Myocyte (in vitro differentiated cells): ENCODE data around the gene LASP1NB.
"Not testable (repeated sequence)": the region's sequence is repeated elsewhere in the genome, so short reads cannot be mapped to it uniquely, and the experiment has no call there.

Experiments used
- DNase-seq: peaks from one replicate; pipeline ENCODE4 v3.0.0-alpha.2; 2012; ENCODE audit warnings: low read depth

The LASP1NB gene

DNA sequence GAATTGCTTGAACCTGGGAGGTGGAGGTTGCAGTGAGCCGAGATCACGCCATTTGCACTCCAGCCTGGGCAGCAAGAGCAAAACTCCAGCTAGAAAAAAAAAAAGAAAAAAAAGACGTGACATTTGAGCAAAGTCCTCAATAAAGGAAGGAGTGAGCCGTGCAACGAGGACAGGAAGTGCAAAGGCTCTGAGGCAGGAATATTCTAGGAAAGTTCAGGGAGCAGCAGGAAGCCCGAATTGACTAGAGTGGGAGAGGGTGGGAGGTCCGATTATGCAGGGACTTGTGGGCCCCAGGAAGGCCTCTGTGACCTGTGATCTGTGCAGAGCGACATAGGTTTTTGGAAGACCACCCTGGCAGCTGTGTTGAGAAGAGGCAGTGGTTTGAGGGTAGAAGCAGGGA, 8.6 kb upstream of the LASP1NB start:
- DNase-seq = no peak

DNA sequence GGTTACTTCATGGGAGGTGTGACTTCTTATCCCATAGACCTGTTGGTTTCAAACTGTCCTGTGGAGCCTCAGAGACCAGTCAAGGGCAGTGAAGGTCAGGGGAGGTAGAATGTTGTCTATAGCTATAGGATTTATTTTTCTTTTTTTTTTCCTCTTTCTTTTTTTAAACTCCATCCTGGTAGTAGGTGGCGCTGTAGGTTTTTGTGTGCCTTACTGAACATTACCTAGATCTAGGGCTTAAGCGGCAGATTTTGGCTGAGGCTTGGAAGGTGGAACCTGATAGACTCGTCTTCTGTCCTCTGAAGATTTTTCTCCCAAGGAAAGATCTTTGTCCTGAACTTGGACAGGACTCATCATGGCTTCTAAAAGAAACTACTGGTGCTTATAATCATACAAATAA, 8.2 kb upstream of the LASP1NB start:
- DNase-seq = no peak

DNA sequence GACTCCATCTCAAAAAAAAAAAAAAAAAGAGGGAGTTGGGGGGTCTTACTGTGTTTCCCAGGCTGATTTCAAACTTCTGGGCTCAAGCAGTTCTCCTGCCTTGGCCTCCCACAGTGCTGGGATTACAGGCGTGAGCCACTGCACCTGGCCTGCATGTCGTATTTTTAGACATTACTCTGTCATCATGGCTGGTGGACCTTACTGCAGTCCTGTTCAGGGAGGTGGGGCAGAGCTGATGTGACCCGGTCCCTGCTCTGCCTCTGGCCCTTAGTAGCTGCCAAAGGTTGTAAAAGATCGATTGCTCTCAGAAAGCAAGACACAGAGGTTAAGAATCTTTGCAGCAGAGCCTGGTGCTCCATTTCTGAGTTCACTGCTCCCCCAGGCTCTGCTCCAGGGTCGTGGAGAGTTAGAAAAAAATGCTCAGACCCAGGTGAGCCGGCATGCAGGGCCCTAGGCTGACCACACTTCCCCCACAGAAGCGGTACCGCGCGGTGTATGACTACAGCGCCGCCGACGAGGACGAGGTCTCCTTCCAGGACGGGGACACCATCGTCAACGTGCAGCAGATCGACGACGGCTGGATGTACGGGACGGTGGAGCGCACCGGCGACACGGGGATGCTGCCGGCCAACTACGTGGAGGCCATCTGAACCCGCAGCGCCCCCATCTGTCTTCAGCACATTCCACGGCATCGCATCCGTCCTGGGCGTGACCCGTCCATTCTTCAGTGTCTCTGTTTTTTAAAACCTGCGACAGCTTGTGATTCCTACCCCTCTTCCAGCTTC, 7.1 kb upstream of the LASP1NB start:
- DNase-seq = peak; percentile 43

DNA sequence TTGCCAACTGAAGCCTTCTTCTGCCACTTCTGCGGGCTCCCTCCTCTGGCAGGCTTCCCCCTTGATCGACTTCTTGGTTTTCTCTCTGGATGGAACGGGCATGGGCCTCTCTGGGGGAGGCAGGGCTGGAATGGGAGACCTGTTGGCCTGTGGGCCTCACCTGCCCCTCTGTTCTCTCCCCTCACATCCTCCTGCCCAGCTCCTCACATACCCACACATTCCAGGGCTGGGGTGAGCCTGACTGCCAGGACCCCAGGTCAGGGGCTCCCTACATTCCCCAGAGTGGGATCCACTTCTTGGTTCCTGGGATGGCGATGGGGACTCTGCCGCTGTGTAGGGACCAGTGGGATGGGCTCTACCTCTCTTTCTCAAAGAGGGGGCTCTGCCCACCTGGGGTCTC, 6.5 kb upstream of the LASP1NB start:
- no peak for DNase-seq

DNA sequence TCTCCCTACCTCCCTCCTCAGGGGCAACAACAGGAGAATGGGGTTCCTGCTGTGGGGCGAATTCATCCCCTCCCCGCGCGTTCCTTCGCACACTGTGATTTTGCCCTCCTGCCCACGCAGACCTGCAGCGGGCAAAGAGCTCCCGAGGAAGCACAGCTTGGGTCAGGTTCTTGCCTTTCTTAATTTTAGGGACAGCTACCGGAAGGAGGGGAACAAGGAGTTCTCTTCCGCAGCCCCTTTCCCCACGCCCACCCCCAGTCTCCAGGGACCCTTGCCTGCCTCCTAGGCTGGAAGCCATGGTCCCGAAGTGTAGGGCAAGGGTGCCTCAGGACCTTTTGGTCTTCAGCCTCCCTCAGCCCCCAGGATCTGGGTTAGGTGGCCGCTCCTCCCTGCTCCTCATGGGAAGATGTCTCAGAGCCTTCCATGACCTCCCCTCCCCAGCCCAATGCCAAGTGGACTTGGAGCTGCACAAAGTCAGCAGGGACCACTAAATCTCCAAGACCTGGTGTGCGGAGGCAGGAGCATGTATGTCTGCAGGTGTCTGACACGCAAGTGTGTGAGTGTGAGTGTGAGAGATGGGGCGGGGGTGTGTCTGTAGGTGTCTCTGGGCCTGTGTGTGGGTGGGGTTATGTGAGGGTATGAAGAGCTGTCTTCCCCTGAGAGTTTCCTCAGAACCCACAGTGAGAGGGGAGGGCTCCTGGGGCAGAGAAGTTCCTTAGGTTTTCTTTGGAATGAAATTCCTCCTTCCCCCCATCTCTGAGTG, 5.9 kb upstream of the LASP1NB start:
- no peak for DNase-seq

DNA sequence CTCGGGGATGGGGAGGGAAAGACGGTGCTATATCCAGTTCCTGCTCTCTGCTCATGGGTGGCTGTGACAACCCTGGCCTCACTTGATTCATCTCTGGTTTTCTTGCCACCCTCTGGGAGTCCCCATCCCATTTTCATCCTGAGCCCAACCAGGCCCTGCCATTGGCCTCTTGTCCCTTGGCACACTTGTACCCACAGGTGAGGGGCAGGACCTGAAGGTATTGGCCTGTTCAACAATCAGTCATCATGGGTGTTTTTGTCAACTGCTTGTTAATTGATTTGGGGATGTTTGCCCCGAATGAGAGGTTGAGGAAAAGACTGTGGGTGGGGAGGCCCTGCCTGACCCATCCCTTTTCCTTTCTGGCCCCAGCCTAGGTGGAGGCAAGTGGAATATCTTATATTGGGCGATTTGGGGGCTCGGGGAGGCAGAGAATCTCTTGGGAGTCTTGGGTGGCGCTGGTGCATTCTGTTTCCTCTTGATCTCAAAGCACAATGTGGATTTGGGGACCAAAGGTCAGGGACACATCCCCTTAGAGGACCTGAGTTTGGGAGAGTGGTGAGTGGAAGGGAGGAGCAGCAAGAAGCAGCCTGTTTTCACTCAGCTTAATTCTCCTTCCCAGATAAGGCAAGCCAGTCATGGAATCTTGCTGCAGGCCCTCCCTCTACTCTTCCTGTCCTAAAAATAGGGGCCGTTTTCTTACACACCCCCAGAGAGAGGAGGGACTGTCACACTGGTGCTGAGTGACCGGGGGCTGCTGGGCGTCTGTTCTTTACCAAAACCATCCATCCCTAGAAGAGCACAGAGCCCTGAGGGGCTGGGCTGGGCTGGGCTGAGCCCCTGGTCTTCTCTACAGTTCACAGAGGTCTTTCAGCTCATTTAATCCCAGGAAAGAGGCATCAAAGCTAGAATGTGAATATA, 4.8 kb upstream of the LASP1NB start:
- no peak for DNase-seq

DNA sequence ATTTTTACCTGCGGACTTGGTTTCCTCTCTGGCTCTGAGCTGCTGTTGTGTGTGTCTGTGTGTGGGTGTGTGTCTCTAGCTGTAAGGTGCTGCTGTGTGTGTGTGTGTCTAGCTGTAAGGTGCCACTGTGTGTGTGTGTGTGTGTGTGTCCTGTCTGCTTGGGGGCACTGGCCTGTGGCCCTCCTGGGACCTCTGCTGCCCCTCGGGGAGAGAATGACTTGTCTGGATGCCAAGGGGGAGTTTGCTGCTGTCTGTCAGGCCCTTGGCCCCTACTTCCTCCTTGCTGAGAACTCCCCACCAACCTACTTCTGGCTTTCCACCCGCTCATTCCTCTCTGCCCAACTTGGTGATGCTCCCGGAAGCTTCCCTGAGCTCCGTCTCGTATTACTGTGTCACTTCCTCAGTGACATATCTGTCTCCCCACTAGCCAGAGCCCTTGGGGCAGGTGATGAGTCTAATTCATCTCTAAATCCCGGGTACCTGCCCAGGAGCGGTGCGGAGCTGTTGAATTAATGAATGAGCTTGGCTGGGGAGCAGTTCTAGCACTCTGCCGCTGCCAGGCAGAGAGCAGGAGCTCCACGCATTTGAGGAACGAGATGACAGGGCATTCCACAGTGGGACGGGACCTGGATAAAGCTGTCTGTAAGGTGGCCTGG, 3.5 kb upstream of the LASP1NB start:
- DNase-seq = peak; percentile 51

DNA sequence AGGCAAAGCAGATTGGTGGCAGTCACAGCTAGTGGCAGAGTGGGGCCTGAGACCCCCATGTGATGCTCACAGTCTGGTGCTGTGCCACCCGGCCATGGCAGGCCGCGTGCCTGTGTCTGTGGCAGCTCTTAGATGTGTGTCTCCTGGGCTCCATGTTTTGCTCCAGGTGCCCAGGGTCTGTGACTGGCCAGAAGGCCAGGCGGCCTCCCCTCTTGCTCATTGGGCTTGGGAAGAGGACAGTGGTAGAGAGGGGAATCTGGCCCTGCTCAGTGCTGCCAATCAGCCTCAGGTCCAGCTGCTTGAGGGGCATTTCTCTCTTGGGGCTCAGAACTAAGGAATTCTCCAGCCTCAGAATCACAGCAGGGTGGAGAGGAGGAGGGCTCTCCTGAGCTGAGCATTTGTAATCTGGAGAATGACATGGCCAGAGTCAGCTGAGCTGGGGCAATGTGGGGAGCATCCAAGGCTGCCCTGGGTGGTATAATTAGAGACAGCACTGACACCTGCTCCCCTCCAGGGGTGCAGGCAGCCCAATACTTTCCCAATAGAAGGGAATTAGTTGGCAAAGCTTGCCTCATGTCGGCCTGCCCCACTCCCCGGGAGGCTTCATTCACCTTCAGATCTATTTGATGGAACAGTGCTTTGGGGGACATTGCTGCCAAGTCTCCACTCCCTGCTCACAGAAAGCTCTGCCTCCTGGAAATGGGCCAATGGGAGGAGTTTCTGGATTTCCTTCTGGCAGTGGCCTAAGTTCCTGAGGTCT, 2.7 kb upstream of the LASP1NB start:
- peak; percentile 86 for DNase-seq

DNA sequence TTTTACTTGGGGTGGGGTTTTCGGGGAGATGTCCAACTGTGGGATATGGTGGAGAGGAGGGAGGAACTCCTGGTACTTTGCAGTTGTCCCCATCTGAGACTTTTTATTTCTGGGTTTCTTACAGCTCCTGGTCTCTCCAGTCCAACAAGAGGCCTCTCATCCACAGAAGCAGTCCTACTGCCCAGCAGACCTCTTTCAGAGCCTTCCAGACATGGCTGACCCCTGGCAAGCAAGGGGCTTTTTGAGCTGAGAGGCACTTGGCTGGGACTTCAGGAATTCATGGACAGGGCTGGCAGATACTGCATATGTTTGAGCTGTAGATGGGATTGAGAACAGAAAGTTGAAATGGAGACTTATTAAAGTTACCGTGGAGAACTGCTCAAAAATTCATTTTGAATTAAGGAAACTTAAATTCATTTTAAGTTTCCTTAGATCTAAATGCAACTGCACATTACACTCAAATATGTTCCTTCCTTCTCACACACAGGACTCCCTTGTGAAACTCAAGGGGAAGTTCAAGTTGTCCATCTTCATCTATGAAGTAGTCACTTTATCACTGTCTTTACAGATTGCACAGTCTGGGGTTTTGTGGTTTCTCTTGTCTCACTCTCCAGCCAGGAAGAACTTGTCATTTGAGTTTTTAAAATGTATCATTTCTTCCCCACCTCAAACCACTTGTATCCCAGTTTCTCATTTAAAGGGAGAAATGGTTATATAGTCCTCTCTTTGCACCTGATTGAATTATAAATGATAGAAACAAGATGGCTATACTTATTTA, 1.1 kb downstream of the LASP1NB start:
- no peak for DNase-seq

DNA sequence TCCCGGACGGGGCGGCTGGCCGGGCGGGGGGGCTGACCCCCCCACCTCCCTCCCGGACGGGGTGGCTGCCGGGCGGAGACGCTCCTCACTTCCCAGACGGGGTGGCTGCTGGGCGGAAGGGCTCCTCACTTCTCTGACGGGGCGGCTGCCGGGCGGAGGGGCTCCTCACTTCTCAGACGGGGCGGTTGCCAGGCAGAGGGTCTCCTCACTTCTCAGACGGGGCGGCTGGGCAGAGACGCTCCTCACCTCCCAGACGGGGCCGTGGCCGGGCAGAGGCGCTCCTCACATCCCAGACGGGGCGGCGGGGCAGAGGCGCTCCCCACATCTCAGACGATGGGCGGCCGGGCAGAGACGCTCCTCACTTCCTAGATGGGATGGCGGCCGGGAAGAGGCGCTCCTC, 5.4 kb downstream of the LASP1NB start:
- DNase-seq = not testable (repeated sequence)

DNA sequence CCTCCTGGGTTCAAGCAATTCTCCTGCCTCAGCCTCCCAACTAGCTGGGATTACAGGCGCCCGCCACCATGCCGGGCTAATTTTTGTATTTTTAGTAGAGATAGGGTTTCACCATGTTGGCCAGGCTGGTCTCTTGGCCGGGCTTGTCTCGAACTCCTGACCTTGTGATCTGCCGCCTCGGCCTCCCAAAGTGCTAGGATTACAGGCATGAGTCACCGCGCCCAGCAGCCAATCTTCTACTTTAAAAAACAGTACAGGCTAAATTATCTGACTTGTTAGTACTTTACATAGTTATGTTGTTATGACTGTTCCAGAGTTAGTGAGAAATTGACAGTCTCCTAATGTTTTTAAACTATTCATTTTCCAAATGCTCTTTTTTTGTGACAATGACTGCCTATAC, 8.5 kb downstream of the LASP1NB start:
- DNase-seq = peak; percentile 22

DNA sequence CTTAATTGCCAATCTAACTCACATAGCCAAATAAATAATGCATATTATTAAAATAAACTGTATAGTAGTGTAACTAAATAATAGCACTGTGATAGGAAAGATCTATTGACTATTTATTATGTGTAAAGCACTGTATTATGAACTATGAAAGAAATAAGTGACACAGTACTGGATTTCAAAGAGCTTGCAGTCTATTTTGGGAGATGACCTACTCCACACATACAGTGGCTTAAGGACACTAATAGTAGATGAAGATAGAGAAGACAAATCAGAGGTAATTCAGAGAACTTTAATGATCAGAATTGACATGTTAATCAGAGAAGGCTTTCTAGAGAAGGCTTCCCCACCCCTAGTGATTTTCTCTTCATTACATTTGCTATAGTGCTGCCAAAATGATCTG, 14.6 kb downstream of the LASP1NB start:
- DNase-seq = peak; percentile 33

DNA sequence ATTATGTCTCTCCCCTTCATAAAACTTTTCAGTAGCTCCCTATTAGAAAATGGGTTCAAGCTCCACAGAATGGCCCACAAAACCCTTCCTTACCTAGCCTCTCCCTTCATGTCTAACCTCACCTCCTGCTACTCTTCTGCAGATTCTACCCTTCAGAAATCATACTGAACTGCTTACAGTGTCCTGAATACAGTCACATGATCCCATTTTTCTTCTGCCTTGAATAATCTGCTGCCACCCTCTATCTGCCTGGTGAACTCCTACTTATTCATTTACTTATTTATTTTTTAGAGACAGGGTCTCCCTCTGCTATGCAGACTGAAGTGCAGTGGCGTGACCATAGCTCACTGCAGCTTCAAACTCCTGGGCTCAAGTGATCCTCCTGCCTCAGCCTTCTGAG, 15.0 kb downstream of the LASP1NB start:
- no peak for DNase-seq

DNA sequence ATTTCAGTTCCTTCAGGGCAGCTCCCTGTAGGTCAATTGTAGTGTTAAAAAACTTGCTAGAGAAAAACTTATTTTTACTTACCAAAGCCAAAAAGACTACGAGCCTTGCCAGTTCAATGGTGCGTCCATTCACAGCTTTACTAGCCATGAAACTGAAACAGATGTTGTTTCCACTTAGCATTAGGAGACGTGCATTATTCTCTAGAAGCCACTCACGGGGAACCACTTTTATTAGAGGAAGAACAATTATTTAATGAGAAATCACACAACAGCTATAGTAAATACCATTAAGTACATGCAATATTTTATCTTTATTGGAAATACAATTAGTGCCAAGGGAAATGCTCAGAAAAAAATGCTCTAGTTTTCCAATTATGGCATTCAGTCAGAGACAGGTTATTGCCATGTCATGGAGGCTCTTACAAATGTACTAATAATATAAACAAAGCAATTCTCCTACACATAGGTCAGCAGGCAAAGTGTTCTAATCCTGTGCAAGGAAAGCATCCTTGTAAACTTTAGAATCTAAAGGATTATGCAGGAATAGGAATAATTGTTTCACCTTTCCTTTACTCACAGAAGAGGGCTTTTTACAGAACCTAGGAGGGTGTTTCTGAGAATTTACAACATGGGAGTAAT, 17.4 kb downstream of the LASP1NB start:
- no peak for DNase-seq

DNA sequence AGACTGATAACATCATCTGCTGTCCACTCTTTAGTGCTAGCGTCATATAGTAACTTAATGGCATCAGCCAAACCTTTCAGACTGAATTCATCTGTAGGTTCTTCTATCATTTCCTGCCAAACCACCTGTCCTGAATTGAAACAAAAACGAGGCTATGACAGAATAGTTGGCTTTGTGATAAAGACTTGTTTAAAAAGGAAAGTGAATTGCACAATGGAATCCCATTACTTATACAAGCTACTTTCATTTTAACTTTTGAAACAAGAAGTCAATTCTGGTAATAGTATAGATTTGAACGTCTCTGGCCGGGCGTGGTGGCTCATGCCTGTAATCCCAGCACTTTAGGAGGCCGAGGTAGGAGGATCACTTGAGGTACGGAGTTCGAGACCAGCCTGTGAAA, 18.2 kb downstream of the LASP1NB start:
- DNase-seq = no peak

DNA sequence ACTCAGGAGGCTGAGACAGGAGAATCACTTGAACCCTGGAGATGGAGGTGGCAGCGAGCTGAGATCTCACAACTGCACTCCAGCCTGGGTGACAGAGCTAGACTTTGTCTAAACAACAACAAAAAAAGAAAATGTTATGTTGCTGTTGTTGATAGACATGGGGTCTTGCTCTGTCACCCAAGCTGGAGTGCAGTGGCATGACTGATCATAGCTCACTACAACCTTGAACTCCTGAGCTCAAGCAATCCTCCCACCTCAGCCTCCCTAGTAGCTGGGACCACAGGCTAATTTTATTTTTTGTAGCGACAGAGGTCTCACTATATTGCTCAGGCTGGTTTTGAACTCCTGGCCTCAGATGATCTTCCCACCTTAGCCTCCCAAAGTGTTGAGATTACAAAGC, 21.8 kb downstream of the LASP1NB start:
- DNase-seq = no peak

DNA sequence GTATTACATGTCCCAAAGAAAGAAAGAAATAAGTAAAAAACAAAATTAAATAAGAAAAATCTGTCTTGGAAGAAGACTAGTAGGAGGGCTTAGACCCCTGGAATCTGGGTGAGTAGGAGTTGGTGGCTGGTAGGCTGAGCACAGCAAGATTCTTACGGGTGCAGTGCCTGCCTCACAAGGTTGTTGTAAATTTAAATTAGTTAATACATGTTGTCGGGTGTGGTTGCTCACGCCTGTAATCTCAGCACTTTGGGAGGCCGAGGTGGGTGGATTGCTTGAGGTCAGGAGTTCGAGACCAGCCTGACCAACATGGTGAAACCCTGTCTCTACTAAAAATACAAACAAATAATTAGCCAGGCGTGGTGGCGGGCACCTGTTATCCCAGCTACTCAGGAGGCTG, 28.4 kb downstream of the LASP1NB start:
- not testable (repeated sequence) for DNase-seq

DNA sequence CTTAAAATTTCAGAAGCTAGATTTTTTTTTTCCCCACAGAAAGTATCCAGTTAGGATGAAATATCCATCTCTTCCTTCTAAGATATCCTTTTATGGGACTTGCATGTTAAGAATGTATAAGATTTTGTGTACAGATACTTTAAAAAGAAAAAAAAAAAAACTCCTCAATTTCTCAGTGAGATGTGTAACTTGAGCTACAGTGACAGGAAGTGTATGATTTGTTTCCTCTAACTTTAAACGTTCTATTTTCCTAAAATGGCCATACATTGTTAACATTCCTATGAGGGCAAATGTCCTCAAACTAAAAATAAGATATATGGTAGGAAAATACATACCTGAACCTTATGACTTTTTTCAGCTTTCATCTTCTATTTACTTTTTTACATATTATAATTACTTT, 32.9 kb downstream of the LASP1NB start:
- no peak for DNase-seq

DNA sequence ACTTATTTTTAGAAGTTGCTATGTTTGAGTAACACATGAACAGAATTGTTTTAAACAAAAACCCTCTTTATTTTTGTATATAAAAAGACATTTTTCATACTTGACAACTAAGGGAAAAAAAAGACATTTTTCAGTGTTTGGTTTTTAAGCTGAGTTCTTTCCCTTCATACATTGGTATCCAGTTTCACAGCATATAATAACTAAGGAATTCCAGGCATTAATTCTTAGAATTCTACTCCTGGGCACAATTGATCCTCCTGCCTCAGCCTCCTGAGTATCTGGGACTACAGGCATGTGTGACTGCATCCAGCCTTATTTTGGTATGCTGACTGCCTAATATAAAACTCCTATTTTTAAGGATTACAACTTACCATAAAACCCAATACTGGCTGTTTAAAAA, 33.3 kb downstream of the LASP1NB start:
- peak; percentile 25 for DNase-seq
